GM21786 (cell line): ENCODE data around the gene MEGF6.

Source experiments
- ATAC-seq: cut with Tn5 transposase; IDR thresholded peaks from one replicate; pipeline ENCODE4 v1.9.1; 2021; ENCODE audit not compliant: unreplicated experiment

The MEGF6 gene

GRCh38 chr1:3506943-3507342 is 104.4 kb downstream of the MEGF6 start:
- no peak for ATAC-seq

GRCh38 chr1:3506041-3506440 is 105.3 kb downstream of the MEGF6 start:
- no peak for ATAC-seq

- no peak for ATAC-seq
Observed at GRCh38 chr1:3505161-3505560, 106.1 kb downstream of the MEGF6 start.

- ATAC-seq = no peak
Observed at GRCh38 chr1:3504822-3505153, 106.5 kb downstream of the MEGF6 start.

- ATAC-seq = no peak
Observed at GRCh38 chr1:3504151-3504821, 107.0 kb downstream of the MEGF6 start.

- no peak for ATAC-seq
Observed at GRCh38 chr1:3503525-3503886, 107.8 kb downstream of the MEGF6 start.

GRCh38 chr1:3502641-3503524 is 108.4 kb downstream of the MEGF6 start:
- no peak for ATAC-seq

GRCh38 chr1:3501856-3502640 is 109.3 kb downstream of the MEGF6 start:
- ATAC-seq = no peak

- ATAC-seq = no peak
Observed at GRCh38 chr1:3501437-3501836, 109.9 kb downstream of the MEGF6 start.

GRCh38 chr1:3500265-3500835 is 111.0 kb downstream of the MEGF6 start:
- ATAC-seq = no peak

GRCh38 chr1:3499611-3500010 is 111.7 kb downstream of the MEGF6 start:
- ATAC-seq = no peak

GRCh38 chr1:3498986-3499385 is 112.3 kb downstream of the MEGF6 start:
- ATAC-seq = no peak

GRCh38 chr1:3498246-3498930 is 112.9 kb downstream of the MEGF6 start:
- ATAC-seq = no peak

- no peak for ATAC-seq
Observed at GRCh38 chr1:3497521-3497920, 113.8 kb downstream of the MEGF6 start.

- ATAC-seq = no peak
Observed at GRCh38 chr1:3496916-3497315, 114.4 kb downstream of the MEGF6 start.

- ATAC-seq = no peak
Observed at GRCh38 chr1:3495776-3496745, 115.2 kb downstream of the MEGF6 start.

- no peak for ATAC-seq
Observed at GRCh38 chr1:3494321-3495308, 116.7 kb downstream of the MEGF6 start.

GRCh38 chr1:3492545-3493246 is 118.6 kb downstream of the MEGF6 start:
- ATAC-seq = no peak
